K562 (cell line): ENCODE measurements around the gene MYO6. TPM values are rescaled to one million over a fixed set of nuclear protein-coding genes. Genes with fewer than 3 reads are reported as not detected.
A peak's percentile ranks its signal among the peaks of the same experiment; 100 is the strongest.

Source experiments
- ARNT ChIP-seq, 2 experiments: fragments of 450-650 bp; IDR thresholded peaks; 2 replicates each; pipeline ENCODE4 v1.6.1; 2016; ENCODE audit warnings: mild to moderate bottlenecking in 1 of 2
- CCNT2 ChIP-seq: IDR thresholded peaks from 2 replicates; pipeline ENCODE4 v1.6.1; 2011; ENCODE audit warnings: borderline replicate concordance, low read depth, mild to moderate bottlenecking, moderate library complexity, mixed read lengths, low read length; ENCODE audit not compliant: insufficient read length; ENCODE audit errors: extremely low read depth
- DMBX1 ChIP-seq: fragments of 250-450 bp; sonication (Bioruptor Pico); IDR thresholded peaks from 2 replicates; pipeline ENCODE4 v1.8.0; 2022; ENCODE audit warnings: inconsistent platforms, mild to moderate bottlenecking, moderate library complexity, borderline replicate concordance
- ERF ChIP-seq: fragments of 450-650 bp; formaldehyde crosslinking; IDR thresholded peaks from 2 replicates; pipeline ENCODE4 v1.4.0; 2020; ENCODE audit warnings: mild to moderate bottlenecking, mixed read lengths
- ETV1 ChIP-seq: fragments of 450-650 bp; conservative IDR thresholded peaks from 2 replicates; pipeline ENCODE4 v1.6.1; 2016; ENCODE audit warnings: missing genetic modification characterization, control low read depth, low read depth, missing compliant biosample characterization
- GATAD2B ChIP-seq: fragments of 450-650 bp; IDR thresholded peaks from 2 replicates; pipeline ENCODE4 v1.6.1; 2017; ENCODE audit warnings: mild to moderate bottlenecking, borderline replicate concordance
- LCOR ChIP-seq: sonication (generic); formaldehyde crosslinking; IDR thresholded peaks from 2 replicates; pipeline ENCODE4 v1.8.0; 2022; ENCODE audit warnings: mild to moderate bottlenecking, missing genetic modification reagents
- TAL1 ChIP-seq: fragments of 450-650 bp; IDR thresholded peaks from 2 replicates; pipeline ENCODE4 v1.6.1; 2016; ENCODE audit warnings: mild to moderate bottlenecking
- TCFL5 ChIP-seq: fragments of 250-450 bp; sonication (Bioruptor Pico); conservative IDR thresholded peaks from 2 replicates; pipeline ENCODE4 v1.6.1; 2021; ENCODE audit warnings: mild to moderate bottlenecking, moderate library complexity, matching md5 sums
- ZNF668 ChIP-seq: fragments of 250-450 bp; sonication (Bioruptor Pico); IDR thresholded peaks from 2 replicates; pipeline ENCODE4 v1.8.0; 2022; ENCODE audit warnings: mild to moderate bottlenecking, inconsistent platforms
- ZNF696 ChIP-seq: fragments of 250-450 bp; sonication (Bioruptor Pico); conservative IDR thresholded peaks from 2 replicates; pipeline ENCODE4 v1.4.0; 2020; ENCODE audit warnings: mild to moderate bottlenecking, moderate library complexity
- polyA plus RNA-seq, 8 experiments: library from polyadenylated mRNA; depleted of rRNA in 4 of 8; stranded (reverse) in 5 of 8; unstranded in 3 of 8; fragments of >200 nt; fragmentation: Nextera tagmentation in 2 of 8; fragmentation: Illumina TruSeq in 1 of 8; extraction: Ambion mirVana in 2 of 8; extraction: Trizol in 1 of 8; gene quantifications; 2 replicates each; pipeline versions ENCODE4 v1.2.1 to v1.2.3, GENCODE V29; 2011 to 2014; ENCODE audit warnings: inconsistent platforms in 1 of 8, missing spikeins in 1 of 8
- total RNA-seq, 7 experiments: library from RNA; depleted of rRNA in 6 of 7; stranded (reverse); fragments of >200 nt in 6 of 7; fragmentation: Illumina TruSeq in 2 of 7; extraction: Trizol in 2 of 7; gene quantifications; 2 replicates each; pipeline versions ENCODE4 v1.2.1 to v1.2.3, GENCODE V29; 2011 to 2021; ENCODE audit warnings: low replicate concordance in 1 of 7
- TF ChIP-seq, protein P1 (sequence below): fragments of 450-650 bp; IDR thresholded peaks from 2 replicates; pipeline ENCODE4 v1.6.1; 2016; ENCODE audit warnings: missing biosample characterization, missing genetic modification characterization
- TF ChIP-seq, protein P2 (sequence below), 2 experiments: IDR thresholded peaks; 2 replicates each; pipeline ENCODE4 v1.6.1; 2011; ENCODE audit warnings: borderline replicate concordance in 1 of 2, control low read depth in 1 of 2, low read depth in 1 of 2, low read length in 1 of 2, mild to moderate bottlenecking in 1 of 2, mixed read lengths in 1 of 2, moderate library complexity in 1 of 2; ENCODE audit not compliant: insufficient read depth in 1 of 2, insufficient read length in 1 of 2, poor library complexity in 1 of 2, severe bottlenecking in 1 of 2; ENCODE audit errors: extremely low read depth in 1 of 2
- TF ChIP-seq, protein P3 (sequence below): fragments of 200-800 bp; sonication (Bioruptor generic); IDR thresholded peaks from 2 replicates; pipeline ENCODE4 v1.6.1; 2017; ENCODE audit warnings: missing genetic modification characterization, missing compliant biosample characterization
- TF ChIP-seq, protein P4 (sequence below), 3 experiments: fragments of 200-800 bp in 1 of 3; fragments of 250-450 bp in 1 of 3; fragments of 450-650 bp in 1 of 3; sonication (Bioruptor Pico) in 1 of 3; sonication (Bioruptor generic) in 1 of 3; formaldehyde crosslinking in 1 of 3; IDR thresholded peaks; 2 replicates each; pipeline versions ENCODE4 v1.6.1 to v1.8.0; 2016 to 2022; ENCODE audit warnings: mild to moderate bottlenecking in 2 of 3, missing genetic modification characterization in 2 of 3, missing compliant biosample characterization in 1 of 3, moderate library complexity in 1 of 3
- TF ChIP-seq, protein P5 (sequence below), 3 experiments: fragments of 200-800 bp in 1 of 3; sonication (Bioruptor generic) in 1 of 3; sonication (generic) in 1 of 3; formaldehyde crosslinking in 1 of 3; IDR thresholded peaks; 2 replicates each; pipeline versions ENCODE4 v1.6.1 to v1.8.0; 2016 to 2022; ENCODE audit warnings: mild to moderate bottlenecking in 2 of 3, missing compliant biosample characterization in 2 of 3, missing genetic modification characterization in 2 of 3, missing genetic modification reagents in 1 of 3

Gene MYO6
- total and polyA plus RNA-seq, 9 of the 15 experiments (the other 6 are each of a cell fraction or from before 2014, with no cell fraction given): 1.3 to 5.5 (median 2.7) TPM

DNA sequence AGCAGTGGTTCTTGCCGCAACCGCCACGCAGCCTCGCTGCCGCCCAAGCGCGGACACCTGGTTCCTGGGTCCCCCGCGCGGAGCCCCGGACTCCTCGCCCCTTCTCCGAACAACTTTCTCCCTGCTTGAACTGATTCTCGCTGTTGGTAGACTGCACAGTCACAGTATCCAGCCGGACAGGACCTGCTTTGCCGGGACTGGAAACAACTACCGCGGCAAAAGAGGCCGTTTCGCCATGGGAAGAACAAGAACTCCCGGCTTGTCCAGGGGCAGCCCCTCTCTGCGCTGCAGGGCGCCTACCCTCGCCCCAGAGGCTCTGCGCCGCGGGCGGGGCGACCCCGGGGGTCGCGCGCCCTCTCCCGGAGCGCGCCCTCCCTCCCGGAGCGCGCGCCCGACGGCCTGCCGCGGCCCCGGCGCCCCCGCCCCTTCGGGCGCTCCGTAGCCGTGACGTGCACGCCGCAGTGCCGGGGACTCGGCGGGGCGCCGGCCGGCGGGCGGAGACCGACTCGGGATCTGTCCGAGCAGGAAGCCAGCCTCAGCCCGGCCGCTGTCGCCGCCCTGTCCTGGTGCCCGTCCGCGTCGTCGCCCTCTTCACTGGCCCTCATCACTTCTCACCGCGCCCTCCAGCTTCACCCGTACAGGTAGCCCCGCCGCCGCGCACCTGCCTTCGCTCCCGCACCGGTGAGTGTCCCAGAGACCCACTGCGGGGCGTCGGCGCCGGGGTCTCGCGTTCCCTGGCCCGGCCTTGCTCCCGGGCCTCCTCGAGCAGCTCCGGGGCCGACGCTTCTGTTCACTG lies at the start of gene MYO6 (continued):
- TF ChIP-seq, protein P1, sequence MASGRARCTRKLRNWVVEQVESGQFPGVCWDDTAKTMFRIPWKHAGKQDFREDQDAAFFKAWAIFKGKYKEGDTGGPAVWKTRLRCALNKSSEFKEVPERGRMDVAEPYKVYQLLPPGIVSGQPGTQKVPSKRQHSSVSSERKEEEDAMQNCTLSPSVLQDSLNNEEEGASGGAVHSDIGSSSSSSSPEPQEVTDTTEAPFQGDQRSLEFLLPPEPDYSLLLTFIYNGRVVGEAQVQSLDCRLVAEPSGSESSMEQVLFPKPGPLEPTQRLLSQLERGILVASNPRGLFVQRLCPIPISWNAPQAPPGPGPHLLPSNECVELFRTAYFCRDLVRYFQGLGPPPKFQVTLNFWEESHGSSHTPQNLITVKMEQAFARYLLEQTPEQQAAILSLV (tag): no peak
- TF ChIP-seq, protein P2, sequence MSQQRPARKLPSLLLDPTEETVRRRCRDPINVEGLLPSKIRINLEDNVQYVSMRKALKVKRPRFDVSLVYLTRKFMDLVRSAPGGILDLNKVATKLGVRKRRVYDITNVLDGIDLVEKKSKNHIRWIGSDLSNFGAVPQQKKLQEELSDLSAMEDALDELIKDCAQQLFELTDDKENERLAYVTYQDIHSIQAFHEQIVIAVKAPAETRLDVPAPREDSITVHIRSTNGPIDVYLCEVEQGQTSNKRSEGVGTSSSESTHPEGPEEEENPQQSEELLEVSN (IDR thresholded peaks at IDR 0.05; ENCODE audit: borderline replicate concordance in 1 of 2, extremely low read depth in 1 of 2, insufficient read depth in 1 of 2, insufficient read length in 1 of 2, low read depth in 1 of 2, low read length in 1 of 2, poor library complexity in 1 of 2, severe bottlenecking in 1 of 2): peak; percentile 31 to 87
- TF ChIP-seq ZNF668 (CRISPR knock-in tag) (no peak), ARNT (IDR thresholded peaks at IDR 0.05) (no peak), TCFL5 (no peak), DMBX1 (peak; percentile 41; the same call in 1 of the 2 replicates), CCNT2 (peak; percentile 78), ERF (0 out of 2 replicates have a peak, but pooled peaks have one; percentile 17), ETV1 (tag) (no peak), ZNF696 (CRISPR knock-in tag) (no peak), GATAD2B (peak; percentile 69; the same call in 1 of the 2 replicates), LCOR (0 out of 2 replicates have a peak, but pooled peaks have one; percentile 6), TAL1 (no peak)
- TF ChIP-seq, protein P3, sequence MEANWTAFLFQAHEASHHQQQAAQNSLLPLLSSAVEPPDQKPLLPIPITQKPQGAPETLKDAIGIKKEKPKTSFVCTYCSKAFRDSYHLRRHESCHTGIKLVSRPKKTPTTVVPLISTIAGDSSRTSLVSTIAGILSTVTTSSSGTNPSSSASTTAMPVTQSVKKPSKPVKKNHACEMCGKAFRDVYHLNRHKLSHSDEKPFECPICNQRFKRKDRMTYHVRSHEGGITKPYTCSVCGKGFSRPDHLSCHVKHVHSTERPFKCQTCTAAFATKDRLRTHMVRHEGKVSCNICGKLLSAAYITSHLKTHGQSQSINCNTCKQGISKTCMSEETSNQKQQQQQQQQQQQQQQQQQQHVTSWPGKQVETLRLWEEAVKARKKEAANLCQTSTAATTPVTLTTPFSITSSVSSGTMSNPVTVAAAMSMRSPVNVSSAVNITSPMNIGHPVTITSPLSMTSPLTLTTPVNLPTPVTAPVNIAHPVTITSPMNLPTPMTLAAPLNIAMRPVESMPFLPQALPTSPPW (CRISPR knock-in tag): peak; percentile 84
- TF ChIP-seq, protein P4, sequence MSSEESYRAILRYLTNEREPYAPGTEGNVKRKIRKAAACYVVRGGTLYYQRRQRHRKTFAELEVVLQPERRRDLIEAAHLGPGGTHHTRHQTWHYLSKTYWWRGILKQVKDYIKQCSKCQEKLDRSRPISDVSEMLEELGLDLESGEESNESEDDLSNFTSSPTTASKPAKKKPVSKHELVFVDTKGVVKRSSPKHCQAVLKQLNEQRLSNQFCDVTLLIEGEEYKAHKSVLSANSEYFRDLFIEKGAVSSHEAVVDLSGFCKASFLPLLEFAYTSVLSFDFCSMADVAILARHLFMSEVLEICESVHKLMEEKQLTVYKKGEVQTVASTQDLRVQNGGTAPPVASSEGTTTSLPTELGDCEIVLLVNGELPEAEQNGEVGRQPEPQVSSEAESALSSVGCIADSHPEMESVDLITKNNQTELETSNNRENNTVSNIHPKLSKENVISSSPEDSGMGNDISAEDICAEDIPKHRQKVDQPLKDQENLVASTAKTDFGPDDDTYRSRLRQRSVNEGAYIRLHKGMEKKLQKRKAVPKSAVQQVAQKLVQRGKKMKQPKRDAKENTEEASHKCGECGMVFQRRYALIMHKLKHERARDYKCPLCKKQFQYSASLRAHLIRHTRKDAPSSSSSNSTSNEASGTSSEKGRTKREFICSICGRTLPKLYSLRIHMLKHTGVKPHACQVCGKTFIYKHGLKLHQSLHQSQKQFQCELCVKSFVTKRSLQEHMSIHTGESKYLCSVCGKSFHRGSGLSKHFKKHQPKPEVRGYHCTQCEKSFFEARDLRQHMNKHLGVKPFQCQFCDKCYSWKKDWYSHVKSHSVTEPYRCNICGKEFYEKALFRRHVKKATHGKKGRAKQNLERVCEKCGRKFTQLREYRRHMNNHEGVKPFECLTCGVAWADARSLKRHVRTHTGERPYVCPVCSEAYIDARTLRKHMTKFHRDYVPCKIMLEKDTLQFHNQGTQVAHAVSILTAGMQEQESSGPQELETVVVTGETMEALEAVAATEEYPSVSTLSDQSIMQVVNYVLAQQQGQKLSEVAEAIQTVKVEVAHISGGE (CRISPR knock-in tag; IDR thresholded peaks at IDR 0.05): peak in 1 of 3 experiments; percentile 56; a peak in 1 of 6 replicates
- TF ChIP-seq, protein P5, sequence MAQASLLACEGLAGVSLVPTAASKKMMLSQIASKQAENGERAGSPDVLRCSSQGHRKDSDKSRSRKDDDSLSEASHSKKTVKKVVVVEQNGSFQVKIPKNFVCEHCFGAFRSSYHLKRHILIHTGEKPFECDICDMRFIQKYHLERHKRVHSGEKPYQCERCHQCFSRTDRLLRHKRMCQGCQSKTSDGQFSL (CRISPR knock-in tag; IDR thresholded peaks at IDR 0.05): no peak; the same call in 1 of the 2 replicates
- TF ChIP-seq, protein P5 (tag; IDR thresholded peaks at IDR 0.05): no peak
